ENCODE measurements around the gene ST7L. TPM values are rescaled to one million over a fixed set of nuclear protein-coding genes. Genes with fewer than 3 reads are reported as not detected.
"Not testable (repeated sequence)": the region's sequence is repeated elsewhere in the genome, so short reads cannot be mapped to it uniquely, and the experiment has no call there.

ST7L gene
- polyA plus RNA-seq, 2 of the 4 experiments (the other 2 are of a cell fraction): 10.5 to 10.8 TPM

DNA sequence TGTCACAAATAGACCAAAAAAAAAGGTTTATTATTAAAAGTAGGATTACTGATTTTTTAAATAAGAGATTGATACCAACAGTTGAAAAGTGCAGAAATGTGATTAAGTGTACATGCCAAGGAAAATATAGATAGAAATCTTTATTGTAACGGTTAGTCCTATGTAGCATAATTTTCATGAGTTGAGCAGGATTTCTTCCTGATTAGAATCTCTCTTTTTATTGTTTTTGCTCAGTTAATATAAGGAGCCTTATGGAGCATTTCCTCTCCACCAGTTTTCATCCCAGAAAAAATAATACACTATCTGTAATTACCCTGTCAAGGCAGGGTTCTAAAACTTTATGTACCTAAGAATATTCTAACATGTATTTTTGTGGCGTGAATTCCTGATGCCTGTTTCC lies 24.1 kb upstream of the ST7L start:
- TF ChIP-seq HEYL (CRISPR knock-in tag; IDR thresholded peaks at IDR 0.05) (no peak), RFX5 (IDR thresholded peaks at IDR 0.05) (no peak)
- FAIRE-seq (no peak), DNase-seq (ENCODE audit: low read depth in 1 of 2, low spot score in 1 of 2) (no peak), ATAC-seq (no peak)
- Histone ChIP-seq H3K4me1 (peaks cover 13% of the 10 kb centered on the region; the same call in 2 of the 3 replicates), H3K27ac (no peak overlapping the region), H3K4me2 (no peak overlapping the region), H3K4me3 (no peak overlapping the region), H3K9me3 (no peaks in the 10 kb centered on the region)
- ChIA-PET CTCF (interaction anchor here (1.6 kb wide), 1 partner anchor 32 kb away, joined by 5 read pairs; the partner anchor contains the start of gene MOV10), POLR2A (no interaction called here)
- 82% methylated on average over 2 of the region's 2 CpGs for WGBS (ENCODE audit: missing lambda C conversion rate)

DNA sequence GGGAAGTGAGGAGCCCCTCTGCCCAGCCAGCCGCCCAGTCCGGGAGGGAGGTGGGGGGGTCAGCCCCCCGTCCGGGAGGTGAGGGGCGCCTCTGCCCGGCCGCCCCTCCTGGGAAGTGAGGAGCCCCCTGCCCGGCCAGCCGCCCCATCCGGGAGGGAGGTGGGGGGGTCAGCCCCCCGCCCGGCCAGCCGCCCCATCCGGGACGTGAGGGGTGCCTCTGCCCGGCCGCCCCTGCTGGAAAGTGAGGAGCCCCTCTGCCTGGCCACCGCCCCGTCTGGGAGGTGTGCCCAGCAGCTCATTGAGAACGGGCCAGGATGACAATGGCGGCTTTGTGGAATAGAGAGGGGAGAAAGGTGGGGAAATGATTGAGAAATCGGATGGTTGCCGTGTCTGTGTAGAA lies 21.5 kb upstream of the ST7L start:
- H3K9me3 ChIP-seq; H3K27ac ChIP-seq; FAIRE-seq; DNase-seq (ENCODE audit: low read depth in 1 of 2, low spot score in 1 of 2); H3K4me3 ChIP-seq; ATAC-seq; POLR2A ChIA-PET; H3K4me2 ChIP-seq; CTCF ChIA-PET: not testable (repeated sequence)
- peaks cover 39% of the 10 kb centered on the region for H3K4me1 ChIP-seq
- 90% methylated on average over 4 of the region's 23 CpGs for WGBS (ENCODE audit: missing lambda C conversion rate)

DNA sequence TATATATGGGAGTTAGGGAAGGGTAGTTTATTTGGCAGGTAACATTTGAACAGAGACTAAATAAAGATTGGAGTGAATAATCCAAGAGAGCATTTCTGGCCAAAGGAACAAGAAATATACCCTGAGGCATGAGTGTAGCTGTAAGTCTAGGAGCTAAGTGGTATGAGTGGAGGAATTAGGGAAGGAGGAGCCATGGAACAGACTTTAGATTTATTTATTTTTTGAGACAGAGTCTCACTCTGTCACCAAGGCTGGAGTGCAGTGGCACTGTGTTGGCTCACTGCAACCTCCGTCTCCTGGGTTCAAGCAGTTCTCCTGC lies 19.1 kb upstream of the ST7L start:
- CTCF ChIA-PET: interaction anchor here (0.8 to 1.5 kb wide), 5 partner anchors 9 to 136 kb away, joined by 3 read pairs; partner anchors contain the start of genes MOV10 and RHOC
- ATAC-seq: peak in 1 of 2 experiments; percentile 48; a peak in 3 of 6 replicates
- WGBS (ENCODE audit: missing lambda C conversion rate): 67% methylated on average over 1 of the region's 1 CpG

DNA sequence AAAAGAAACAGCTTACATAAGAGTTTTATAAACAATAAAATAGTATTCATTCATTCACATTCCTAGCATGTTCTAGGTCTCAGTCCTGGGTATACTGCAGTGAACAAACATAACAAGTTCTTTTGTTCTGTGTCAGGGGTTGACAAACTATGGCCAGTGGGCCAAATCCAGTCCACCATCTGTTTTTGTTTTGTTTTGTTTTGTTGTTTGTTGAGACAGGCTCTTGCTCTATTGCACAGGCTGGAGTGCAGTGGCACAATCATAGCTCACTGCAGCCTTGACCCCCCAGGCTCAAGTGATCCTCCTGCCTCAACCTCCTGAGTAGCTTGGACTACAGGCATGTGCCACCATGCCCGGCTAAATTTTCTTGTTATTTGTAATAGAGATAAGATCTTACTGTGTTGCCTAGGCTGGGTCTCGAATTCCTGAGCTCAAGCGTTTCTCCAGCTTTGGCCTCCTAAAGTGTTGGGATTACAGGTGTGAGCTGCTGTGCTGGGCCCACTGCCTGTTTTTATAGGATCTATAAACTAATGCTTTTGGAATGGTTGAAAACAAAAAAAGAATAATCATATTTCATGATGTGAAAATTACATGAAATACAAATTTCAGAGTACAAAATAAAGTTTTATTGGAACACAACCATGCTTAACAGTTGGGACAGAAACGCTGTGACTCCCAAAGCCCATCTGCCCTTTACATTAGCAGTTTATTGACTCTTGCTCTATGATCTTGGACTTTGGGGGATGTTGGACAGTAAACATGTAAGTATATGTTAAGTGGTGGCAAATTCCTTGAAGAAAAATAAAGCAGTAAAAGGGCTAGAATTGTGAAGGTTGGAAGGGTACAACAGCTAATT lies 18.5 kb upstream of the ST7L start:
- no peak for TF ChIP-seq TP53 (CRISPR knock-in tag; IDR thresholded peaks at IDR 0.05)
- no peak for TF ChIP-seq RFX5 (IDR thresholded peaks at IDR 0.05)
- TF ChIP-seq MYC (IDR thresholded peaks at IDR 0.05; ENCODE audit: borderline replicate concordance, low read length): no peak
- TF ChIP-seq CHD2 (IDR thresholded peaks at IDR 0.05; ENCODE audit: low read length, partially characterized antibody): no peak
- TF ChIP-seq EHF (CRISPR knock-in tag; IDR thresholded peaks at IDR 0.05): no peak
- ChIA-PET CTCF (interaction anchor here (0.8 to 1.5 kb wide), 6 partner anchors 10 to 135 kb away, joined by 3 to 4 read pairs (median 3); partner anchors contain the start of genes MOV10 and RHOC), POLR2A (no interaction called here)
- WGBS (ENCODE audit: missing lambda C conversion rate): 6% methylated on average over 4 of the region's 4 CpGs
- Histone ChIP-seq H3K4me2 (peak overlapping the region; percentile 72), H3K27ac (peak overlapping the region; percentile 48 to 84), H3K9me3 (no peaks in the 10 kb centered on the region), H3K4me3 (no peak overlapping the region), H3K4me1 (peaks cover 57% of the 10 kb centered on the region)
- no peak for FAIRE-seq
- peak; percentile 13 to 40 for DNase-seq (ENCODE audit: low read depth in 1 of 2, low spot score in 1 of 2)
- peak; percentile 73 to 90; a peak in 5 of 6 replicates for ATAC-seq

More for the DNA sequence above, 19.1 kb upstream of the ST7L start:
- Histone ChIP-seq H3K4me1 (peaks cover 57% of the 10 kb centered on the region), H3K27ac (peak overlapping the region; percentile 48 to 84), H3K4me2 (peak overlapping the region; percentile 72), H3K9me3 (no peaks in the 10 kb centered on the region), H3K4me3 (no peak overlapping the region)
- POLR2A ChIA-PET: no interaction called here
- TF ChIP-seq, protein P1, sequence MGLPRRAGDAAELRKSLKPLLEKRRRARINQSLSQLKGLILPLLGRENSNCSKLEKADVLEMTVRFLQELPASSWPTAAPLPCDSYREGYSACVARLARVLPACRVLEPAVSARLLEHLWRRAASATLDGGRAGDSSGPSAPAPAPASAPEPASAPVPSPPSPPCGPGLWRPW (IDR thresholded peaks at IDR 0.05): no peak
- TF ChIP-seq ZNF302 (CRISPR knock-in tag; IDR thresholded peaks at IDR 0.05): no peak
- TF ChIP-seq NR3C1 (IDR thresholded peaks at IDR 0.05): no peak
- TF ChIP-seq NPAS2 (CRISPR knock-in tag; IDR thresholded peaks at IDR 0.05; ENCODE audit: borderline replicate concordance): no peak
- TF ChIP-seq, protein P2, sequence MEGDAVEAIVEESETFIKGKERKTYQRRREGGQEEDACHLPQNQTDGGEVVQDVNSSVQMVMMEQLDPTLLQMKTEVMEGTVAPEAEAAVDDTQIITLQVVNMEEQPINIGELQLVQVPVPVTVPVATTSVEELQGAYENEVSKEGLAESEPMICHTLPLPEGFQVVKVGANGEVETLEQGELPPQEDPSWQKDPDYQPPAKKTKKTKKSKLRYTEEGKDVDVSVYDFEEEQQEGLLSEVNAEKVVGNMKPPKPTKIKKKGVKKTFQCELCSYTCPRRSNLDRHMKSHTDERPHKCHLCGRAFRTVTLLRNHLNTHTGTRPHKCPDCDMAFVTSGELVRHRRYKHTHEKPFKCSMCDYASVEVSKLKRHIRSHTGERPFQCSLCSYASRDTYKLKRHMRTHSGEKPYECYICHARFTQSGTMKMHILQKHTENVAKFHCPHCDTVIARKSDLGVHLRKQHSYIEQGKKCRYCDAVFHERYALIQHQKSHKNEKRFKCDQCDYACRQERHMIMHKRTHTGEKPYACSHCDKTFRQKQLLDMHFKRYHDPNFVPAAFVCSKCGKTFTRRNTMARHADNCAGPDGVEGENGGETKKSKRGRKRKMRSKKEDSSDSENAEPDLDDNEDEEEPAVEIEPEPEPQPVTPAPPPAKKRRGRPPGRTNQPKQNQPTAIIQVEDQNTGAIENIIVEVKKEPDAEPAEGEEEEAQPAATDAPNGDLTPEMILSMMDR (IDR thresholded peaks at IDR 0.05): no peak
- TF ChIP-seq ZC3H11A (IDR thresholded peaks at IDR 0.05): no peak
- TF ChIP-seq FOSL2 (IDR thresholded peaks at IDR 0.05): no peak
- no peak for TF ChIP-seq FOSL2 (CRISPR knock-in tag; IDR thresholded peaks at IDR 0.05)
- TF ChIP-seq HOXB5 (CRISPR knock-in tag; IDR thresholded peaks at IDR 0.05): no peak
- TF ChIP-seq TP53 (CRISPR knock-in tag; IDR thresholded peaks at IDR 0.05): no peak
- no peak for TF ChIP-seq KDM1A (IDR thresholded peaks at IDR 0.05; ENCODE audit: low read depth)
- TF ChIP-seq, protein P3, sequence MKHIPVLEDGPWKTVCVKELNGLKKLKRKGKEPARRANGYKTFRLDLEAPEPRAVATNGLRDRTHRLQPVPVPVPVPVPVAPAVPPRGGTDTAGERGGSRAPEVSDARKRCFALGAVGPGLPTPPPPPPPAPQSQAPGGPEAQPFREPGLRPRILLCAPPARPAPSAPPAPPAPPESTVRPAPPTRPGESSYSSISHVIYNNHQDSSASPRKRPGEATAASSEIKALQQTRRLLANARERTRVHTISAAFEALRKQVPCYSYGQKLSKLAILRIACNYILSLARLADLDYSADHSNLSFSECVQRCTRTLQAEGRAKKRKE (CRISPR knock-in tag; IDR thresholded peaks at IDR 0.05; ENCODE audit: low read depth): no peak
- no peak for FAIRE-seq
- DNase-seq (ENCODE audit: low read depth in 1 of 2, low spot score in 1 of 2): no peak
